Stimulated activated CD4-positive, alpha-beta T cell treated with anti-CD3 and anti-CD28 coated beads, Interleukin-2, amount 100 ng/mL, for 48 hours (primary cell): Measurements from ENCODE around the gene CYTH4.
"Not testable (repeated sequence)": the region's sequence is repeated elsewhere in the genome, so short reads cannot be mapped to it uniquely, and the experiment has no call there.

ENCODE experiments used
- DNase-seq, 2 donors: peaks; one replicate each; pipeline ENCODE4 v3.0.0-alpha.2; 2020

The CYTH4 gene

DNA sequence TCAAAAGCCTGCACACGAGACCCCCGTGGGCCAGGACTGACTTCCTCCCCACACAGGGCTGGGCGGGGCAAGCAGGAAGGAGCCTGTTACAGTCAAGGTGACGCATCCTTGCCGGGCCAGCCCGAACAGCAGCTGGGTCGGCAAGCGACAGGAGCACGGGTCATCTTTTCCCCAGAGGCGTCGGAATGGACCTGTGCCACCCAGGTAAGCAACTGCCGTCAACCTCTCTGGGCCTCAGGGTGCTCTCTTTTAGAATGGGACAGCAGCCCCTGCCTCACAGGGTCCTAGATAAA lies at the start of gene CYTH4:
CYTH4 (plus strand) TSS at position 124 of the 293 bp plus-strand sequence; CDS start at position 186, 62 bp downstream.
- DNase-seq = peak; percentile 64 to 72

- not testable (repeated sequence) for DNase-seq
These were observed 48.9 kb upstream of the CYTH4 start for GRCh38 chr22:37233371-37233750.

- no peak for DNase-seq
These were observed 48.3 kb upstream of the CYTH4 start for GRCh38 chr22:37233751-37234631.

- no peak for DNase-seq
These were observed 47.3 kb upstream of the CYTH4 start for GRCh38 chr22:37234736-37235711.

DNA sequence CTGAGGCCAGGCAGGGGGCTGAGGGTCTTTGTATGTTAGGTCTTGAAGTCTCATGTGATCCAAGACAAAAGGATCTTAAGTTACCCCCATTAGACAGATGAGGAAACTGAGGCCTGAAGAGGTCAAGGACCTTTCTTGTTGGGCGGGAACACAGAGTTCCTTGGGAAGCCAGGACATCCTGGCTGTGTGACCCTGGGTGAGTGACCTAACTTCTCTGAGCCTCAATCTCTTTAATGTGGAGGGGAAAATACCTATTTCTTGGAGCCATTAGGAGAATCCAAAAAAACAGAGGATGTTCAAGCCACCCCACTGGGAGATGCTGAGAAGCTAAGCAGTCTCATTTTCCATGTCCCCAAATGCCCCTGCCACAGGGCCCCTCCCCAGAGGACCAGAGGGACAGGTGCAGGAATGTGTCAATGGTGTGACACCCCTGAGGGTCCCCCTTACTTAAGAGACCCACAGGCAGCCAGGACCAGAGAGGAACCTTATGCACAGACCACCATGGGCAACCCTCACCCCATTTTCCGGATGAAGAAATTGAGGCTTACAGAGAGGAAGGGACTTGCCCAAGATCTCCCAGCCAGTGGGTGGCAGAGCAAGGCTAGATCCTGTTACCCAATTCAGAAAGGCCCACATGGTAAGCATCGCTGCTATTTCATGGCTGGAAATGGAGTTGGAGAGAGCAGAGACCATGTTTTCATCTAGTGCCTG lies 46.3 kb upstream of the CYTH4 start:
- DNase-seq = no peak

DNA sequence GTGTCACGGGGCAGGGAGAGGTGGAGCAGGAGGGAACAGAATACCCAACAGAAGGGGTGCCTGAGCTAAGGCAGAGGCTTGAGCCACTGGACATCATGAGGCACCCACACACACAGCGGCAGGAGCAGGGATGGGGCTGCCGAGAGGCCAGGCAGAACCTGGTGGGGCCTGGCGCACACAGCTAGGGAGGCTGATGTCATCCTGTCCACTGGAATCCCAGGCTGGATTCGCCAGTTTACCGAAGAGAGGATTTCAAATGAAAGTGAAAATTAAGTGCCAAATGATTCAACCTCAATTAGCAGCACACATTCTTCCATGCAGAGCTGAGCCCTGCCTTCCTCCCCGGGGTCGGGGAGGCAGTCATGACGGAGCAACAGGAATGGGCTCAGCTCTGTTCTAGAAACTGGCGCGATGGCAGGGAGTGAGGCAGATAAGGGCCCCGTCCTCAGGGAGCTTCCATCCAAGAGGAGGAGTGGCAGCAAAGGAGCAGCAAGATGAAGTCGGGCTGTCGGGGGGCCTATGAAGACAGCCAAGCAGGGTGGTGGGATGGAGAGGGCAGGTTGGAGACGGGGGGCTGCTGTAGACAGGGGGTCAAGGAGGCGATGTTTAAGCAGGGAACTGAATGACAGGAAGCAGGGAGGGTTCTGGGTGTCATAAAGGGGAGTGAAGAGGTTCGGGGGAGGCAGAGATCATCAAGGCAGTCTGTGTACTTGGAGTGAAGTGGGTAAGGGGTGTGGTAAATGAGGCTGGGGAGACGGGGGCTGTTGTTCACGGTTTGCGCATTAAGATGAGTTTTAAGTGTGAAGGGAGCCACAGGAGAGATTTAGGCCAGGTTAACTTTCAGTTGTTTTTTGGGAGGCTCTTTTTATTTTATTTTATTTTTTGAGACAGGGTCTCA lies 44.7 kb upstream of the CYTH4 start:
- DNase-seq = no peak

GRCh38 chr22:37239336-37240239 lies 42.7 kb upstream of the CYTH4 start:
- no peak for DNase-seq

DNA sequence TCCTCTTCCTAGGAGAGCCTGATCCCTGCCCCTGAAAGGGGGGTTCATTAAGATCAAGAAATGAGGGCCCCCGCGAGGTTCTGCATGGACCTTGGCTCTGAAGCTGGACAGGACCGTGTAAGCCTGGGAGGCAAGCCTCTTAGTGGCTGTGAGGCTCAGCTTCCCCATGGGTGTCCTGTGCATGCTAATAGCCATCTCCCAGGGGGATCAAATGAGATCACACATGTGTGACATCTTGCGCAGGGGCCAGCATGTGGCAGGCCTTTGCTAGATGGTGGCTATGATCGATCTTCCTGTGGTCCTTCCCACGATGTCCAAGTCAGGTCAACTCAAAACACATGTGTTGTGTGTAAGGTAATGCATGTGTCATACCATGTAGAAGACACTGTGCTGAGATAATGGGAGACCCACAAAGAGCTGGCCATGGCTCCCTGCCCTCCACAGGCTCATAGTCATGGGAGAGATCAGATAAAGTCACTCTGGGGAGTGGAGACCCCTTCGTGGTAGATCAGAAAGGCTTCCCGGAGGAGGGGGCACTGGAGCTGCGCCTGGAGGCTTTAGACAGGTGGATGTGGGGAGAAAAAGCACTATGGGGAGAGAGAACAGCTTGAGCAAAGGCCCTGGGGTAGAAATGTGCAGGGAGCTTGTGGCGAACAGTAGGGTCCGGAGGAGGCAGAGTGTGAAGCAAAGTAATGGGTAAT lies 41.9 kb upstream of the CYTH4 start:
- no peak for DNase-seq

DNA sequence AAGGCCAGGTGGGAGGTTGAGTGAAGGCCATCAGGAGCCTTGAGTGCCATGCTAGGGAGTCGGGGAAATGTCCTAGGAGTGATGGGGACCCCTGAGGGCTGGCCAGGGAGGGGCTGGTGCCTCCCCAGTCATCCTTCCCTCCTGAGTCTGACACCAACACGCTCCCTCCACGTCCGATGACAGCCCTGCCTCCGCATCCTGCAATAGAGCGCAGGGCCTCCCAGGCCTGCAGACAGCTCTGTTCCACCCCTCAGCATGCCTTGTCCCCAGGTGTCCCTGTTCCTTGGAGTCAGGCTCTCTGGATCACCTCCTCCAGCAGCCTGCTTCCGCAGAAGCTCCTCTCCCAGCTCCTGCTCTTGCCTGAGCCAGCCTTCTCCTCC lies 41.4 kb upstream of the CYTH4 start:
- no peak for DNase-seq

DNA sequence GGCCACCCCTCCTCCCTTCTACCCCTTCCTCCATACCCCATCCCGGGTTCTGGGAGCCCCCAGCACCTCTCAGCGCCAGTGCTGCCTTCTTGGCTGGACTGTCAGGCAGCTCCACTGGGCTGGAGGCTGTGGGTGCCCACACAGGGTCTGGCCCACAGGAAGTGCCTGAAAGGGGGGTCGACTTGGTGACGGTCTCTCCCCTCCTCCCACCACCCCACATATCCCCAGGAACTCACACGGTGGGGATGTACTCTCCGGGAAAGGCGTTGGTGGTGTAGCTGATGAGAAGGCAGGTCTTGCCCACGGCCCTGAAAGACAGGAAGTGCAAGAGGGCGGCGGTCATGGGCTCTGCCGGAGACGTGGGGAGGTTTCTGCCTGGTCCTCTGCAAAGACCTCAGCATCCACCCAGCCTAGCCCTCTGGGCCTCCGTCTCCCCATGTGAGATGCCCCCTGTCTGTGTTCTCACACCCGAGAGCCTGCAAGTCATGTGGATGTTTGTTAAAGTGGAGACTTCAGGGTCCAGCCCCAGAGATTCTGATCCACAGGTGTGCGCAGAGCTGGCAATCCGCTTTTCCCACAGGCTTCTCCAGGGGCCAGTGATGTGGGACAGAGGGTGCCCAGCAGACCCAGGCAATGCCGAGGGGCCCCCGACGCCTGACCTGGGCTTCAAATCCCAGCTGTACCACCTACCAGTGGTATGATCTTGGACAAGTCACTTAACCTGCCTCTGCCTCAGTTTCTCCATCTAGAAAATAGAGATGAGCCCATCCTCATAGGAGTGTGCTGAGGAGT lies 40.8 kb upstream of the CYTH4 start:
- DNase-seq = no peak

DNA sequence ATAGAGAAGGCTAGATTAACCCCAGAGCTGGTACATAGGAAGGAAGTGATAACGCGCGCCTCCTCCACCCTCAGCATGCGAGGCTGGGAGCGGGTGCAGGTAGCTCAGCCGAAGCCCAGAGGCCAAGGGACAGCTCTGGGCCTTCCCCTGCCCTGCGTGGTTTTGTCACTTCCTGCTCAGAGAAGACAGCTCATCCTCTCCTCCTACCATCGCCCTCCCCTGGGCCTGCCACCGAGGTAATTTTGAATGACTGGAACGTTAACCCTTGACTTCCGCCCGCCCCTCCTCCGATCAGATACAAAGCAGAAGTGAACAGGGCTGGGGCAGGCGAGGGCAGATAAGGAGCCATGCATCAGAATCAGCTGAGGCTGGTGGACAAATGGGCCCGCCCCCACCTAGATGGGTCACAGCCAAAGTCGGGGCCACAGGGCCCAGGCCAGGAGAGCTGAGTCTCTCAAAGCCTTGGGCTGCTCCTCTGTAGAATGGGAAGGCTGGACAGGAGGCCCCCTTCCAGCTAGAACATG lies 39.9 kb upstream of the CYTH4 start:
- peak; percentile 83 to 85 for DNase-seq

DNA sequence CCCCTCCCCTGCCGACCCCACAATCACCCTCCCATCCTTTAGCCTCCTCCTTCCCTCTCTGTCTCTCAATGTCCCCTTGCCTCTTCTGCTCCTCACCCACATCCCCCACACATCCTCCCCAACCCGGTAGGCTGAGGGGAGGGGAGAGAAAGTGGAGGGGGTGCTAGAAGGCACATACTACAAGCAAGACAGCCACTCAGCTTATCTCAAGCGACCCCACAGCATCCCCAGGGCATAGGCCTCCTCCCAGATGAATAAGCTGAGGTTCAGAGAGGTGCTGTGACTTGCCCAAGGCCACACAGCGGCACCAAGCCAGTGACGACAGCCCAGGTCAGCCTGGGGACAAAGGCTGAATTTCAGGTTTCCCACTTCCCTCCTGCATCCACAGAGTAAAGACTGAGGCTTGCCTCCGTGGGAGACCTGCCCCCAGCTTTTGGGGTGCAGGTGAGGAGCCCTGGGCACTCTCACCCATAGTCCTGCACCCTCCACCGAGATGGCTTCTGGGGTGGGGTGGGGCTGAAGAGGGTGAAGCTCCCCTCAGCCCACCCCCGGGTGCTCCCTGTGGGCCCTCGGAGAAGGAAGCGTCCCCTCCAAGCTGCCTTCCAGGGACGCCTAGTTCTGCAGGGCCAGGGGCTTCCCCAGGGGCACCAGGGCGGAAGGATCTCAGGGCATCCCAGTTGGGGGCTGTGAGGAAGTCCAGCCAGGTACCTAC lies 38.8 kb upstream of the CYTH4 start:
- DNase-seq = no peak

- peak; percentile 85 to 87 for DNase-seq
These were observed 38.0 kb upstream of the CYTH4 start, which contains the start of gene RAC2 for GRCh38 chr22:37244114-37244921. TSS of gene RAC2 (minus strand) at chr22:37244269. CDS start at chr22:37244148, 121 bp downstream.

- no peak for DNase-seq
These were observed 37.2 kb upstream of the CYTH4 start for GRCh38 chr22:37244922-37245722.

DNA sequence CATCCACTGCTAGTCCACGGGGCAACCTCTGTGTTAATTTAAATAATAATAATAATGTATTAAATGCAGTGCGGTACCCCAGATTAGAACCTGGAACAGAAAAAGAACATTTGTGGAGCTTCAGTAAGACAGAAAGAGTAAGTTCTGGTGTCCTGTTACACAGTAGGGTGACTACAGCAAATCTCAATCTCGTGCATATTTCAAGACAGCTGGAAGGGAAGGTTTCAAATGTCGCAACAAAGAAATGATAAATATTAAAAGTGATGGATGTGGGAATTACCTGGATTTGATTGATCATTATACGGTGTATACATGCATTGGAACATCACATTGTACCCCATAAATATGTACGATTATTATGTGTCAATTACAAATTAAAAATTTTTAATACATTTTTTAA lies 36.6 kb upstream of the CYTH4 start:
- DNase-seq = no peak

- no peak for DNase-seq
These were observed 34.1 kb upstream of the CYTH4 start for GRCh38 chr22:37248251-37248650.

- DNase-seq = no peak
These were observed 32.3 kb upstream of the CYTH4 start for GRCh38 chr22:37249986-37250385.
